GM21737 (cell line): ENCODE data around the gene GPC5.
"Not testable (repeated sequence)": the region's sequence is repeated elsewhere in the genome, so short reads cannot be mapped to it uniquely, and the experiment has no call there.

Source experiments
- ATAC-seq: cut with Tn5 transposase; IDR thresholded peaks from one replicate; pipeline ENCODE4 v1.9.1; 2021; ENCODE audit warnings: mild to moderate bottlenecking, moderate library complexity; ENCODE audit not compliant: unreplicated experiment

GPC5 gene

GRCh38 chr13:92494915-92495314 lies 1096.5 kb downstream of the GPC5 start:
- ATAC-seq: no peak

- no peak for ATAC-seq
Observed at GRCh38 chr13:92500192-92500591, 1101.8 kb downstream of the GPC5 start.

GRCh38 chr13:92510416-92510815 lies 1112.0 kb downstream of the GPC5 start:
- no peak for ATAC-seq

GRCh38 chr13:92512852-92513251 lies 1114.4 kb downstream of the GPC5 start:
- no peak for ATAC-seq

GRCh38 chr13:92513672-92514071 lies 1115.3 kb downstream of the GPC5 start:
- ATAC-seq: no peak

- ATAC-seq: no peak
Observed at GRCh38 chr13:92514420-92515125, 1116.2 kb downstream of the GPC5 start.

GRCh38 chr13:92516878-92517277 lies 1118.5 kb downstream of the GPC5 start:
- ATAC-seq: not testable (repeated sequence)

GRCh38 chr13:92518622-92519021 lies 1120.2 kb downstream of the GPC5 start:
- not testable (repeated sequence) for ATAC-seq

- no peak for ATAC-seq
Observed at GRCh38 chr13:92530364-92530763, 1131.9 kb downstream of the GPC5 start.

GRCh38 chr13:92535222-92536006 lies 1137.0 kb downstream of the GPC5 start:
- ATAC-seq: no peak

GRCh38 chr13:92537471-92537870 lies 1139.0 kb downstream of the GPC5 start:
- no peak for ATAC-seq

GRCh38 chr13:92538164-92538563 lies 1139.7 kb downstream of the GPC5 start:
- ATAC-seq: no peak

- ATAC-seq: not testable (repeated sequence)
Observed at GRCh38 chr13:92539148-92539547, 1140.7 kb downstream of the GPC5 start.

- no peak for ATAC-seq
Observed at GRCh38 chr13:92547266-92547665, 1148.8 kb downstream of the GPC5 start.

- ATAC-seq: no peak
Observed at GRCh38 chr13:92549276-92549675, 1150.9 kb downstream of the GPC5 start.

- ATAC-seq: no peak
Observed at GRCh38 chr13:92553470-92554114, 1155.2 kb downstream of the GPC5 start.

GRCh38 chr13:92560883-92561282 lies 1162.5 kb downstream of the GPC5 start:
- ATAC-seq: no peak

- ATAC-seq: no peak
Observed at GRCh38 chr13:92564942-92565341, 1166.5 kb downstream of the GPC5 start.

GRCh38 chr13:92566767-92567166 lies 1168.3 kb downstream of the GPC5 start:
- no peak for ATAC-seq

- no peak for ATAC-seq
Observed at GRCh38 chr13:92572190-92572589, 1173.8 kb downstream of the GPC5 start.

GRCh38 chr13:92573467-92574057 lies 1175.1 kb downstream of the GPC5 start:
- no peak for ATAC-seq
